HTR-8/SVneo (cell line): ENCODE results near the gene MTG1.
"Not testable (repeated sequence)": the region's sequence is repeated elsewhere in the genome, so short reads cannot be mapped to it uniquely, and the experiment has no call there.

Experiments
- DNase-seq: peaks from one replicate; pipeline ENCODE4 v3.0.0; 2011; ENCODE audit warnings: low spot score, mixed read lengths; ENCODE audit not compliant: insufficient read length
- FAIRE-seq: peaks from 2 replicates; lab custom pipeline; 2011; peaks lifted over from hg19 to GRCh38; lab: Jason Lieb, UNC

Gene MTG1

DNA sequence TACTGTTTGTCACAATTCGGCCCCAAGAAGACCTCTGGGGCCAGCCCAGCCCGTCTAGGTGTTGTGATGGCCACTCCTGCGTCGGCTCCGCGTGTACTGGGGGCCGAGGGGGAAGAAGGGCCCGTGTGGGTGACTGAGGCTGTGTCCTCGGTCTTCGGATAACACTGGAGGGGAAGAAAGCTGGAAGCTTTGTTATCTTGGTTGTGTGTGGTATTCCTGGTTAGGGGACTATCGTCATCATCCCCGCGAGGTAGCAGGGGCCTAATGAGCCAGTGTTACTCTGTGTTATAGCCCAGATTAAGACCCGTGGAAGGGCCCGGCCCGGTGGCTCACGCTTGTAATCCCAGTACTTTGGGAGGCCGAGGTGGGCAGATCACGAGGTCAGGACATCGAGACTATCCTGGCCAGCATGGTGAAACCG, 854 bp downstream of the MTG1 start:
- DNase-seq (no peak), FAIRE-seq (no peak)

GRCh38 chr10:133396035-133396624, 2.2 kb downstream of the MTG1 start:
- FAIRE-seq = no peak
- DNase-seq = no peak

DNA sequence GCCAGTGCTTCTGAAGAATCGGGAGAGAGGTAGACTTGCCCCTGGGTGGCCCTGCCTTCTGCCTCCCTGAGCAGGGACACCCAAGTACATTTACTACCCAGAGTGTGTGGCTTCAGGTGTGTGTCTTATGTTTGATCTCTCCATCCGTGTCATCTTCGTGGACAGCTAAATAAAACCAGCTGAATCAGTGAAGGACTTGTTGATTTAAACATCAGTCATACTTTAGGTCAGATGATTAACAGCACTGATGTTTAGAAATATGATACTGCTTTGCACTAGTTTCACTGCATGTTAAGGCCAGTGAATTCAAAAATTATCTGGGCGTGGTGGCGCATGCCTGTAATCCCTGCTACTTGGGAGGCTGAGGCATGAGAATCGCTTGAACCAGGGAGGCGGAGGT, 4.0 kb downstream of the MTG1 start:
- DNase-seq = no peak
- no peak for FAIRE-seq

GRCh38 chr10:133399123-133399601, 5.2 kb downstream of the MTG1 start:
- FAIRE-seq (no peak), DNase-seq (no peak)

GRCh38 chr10:133400624-133401424, 6.9 kb downstream of the MTG1 start:
- DNase-seq (no peak), FAIRE-seq (no peak)

- DNase-seq (no peak), FAIRE-seq (no peak)
These were observed 7.5 kb downstream of the MTG1 start for GRCh38 chr10:133401500-133401899.

DNA sequence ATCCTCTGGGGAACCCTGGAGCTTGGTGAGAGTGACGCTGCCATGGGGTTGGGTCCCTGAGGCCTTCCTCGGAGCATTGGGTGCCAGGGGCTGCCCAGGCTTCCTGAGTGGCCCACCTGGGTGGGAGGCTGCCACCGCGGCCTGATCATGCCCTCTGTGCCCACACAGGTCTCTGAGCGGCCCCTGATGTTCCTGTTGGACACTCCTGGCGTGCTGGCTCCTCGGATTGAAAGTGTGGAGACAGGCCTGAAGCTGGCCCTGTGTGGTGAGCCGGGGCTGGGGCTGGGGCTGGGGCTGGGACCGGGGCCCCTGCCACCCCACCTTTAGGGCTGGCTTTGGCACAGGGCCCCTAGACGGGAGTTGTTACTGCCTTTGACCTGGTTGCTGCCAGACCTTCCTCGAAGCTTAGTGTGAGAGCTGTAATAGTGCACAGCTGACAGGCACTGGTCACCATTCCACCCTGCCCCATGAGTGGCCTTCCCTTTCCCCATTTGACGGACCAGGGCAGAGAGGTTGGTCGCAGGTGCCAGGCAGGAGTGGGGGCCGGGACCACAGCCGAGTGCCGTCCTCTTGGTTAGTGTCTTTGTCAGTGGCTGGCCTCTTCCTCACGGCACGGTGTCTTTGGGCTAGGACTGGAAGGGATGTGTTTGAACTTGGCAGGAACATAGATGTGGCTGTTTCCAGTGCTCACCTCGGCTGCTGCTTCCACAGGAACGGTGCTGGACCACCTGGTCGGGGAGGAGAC, 8.2 kb downstream of the MTG1 start:
- DNase-seq (no peak), FAIRE-seq (no peak)

DNA sequence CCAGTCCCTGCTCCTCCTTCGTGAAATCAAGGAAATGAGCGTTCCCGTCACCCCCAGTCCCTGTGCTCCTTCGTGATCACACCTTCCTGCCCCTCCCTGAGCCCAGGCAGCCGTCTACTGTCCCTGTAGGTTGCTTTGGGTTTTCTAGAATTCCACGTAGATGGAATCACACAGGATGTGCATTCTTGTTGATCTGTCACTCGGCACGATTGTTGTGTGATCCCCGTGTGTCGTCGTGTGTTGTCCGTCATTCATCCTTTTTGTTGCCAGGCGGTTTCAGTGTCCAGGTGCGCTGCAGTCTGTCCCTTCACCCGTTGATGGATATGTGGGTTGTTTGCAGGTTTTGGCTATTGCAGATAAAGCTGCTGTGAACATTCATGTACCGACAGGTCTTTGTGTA, 9.4 kb downstream of the MTG1 start:
- FAIRE-seq (no peak), DNase-seq (no peak)

DNA sequence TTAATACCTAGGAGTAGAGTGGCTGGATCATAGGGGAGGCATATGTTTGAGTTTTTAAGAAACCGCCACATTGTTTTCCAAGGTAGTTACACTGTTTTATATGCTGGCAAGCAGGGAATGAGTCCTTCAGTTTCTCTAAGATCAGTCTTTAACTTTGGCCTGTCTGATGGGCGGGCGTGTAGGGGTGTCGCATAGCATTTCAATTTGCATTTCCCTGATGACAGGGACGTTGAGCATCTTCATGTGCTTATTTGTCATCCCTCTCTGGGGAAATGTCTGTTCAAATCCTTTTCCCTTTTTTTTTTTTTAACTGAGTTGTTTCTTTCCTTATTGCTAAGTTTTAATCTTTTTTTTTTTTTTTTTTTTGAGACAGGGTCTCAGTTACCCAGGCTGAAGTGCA, 9.8 kb downstream of the MTG1 start:
- DNase-seq (no peak), FAIRE-seq (no peak)

- DNase-seq = no peak
- FAIRE-seq = no peak
These were observed 11.3 kb downstream of the MTG1 start for GRCh38 chr10:133405272-133405671.

- no peak for FAIRE-seq
These were observed 12.0 kb downstream of the MTG1 start for GRCh38 chr10:133405844-133406527.

GRCh38 chr10:133411523-133412380, 17.8 kb downstream of the MTG1 start:
- DNase-seq = no peak
- no peak for FAIRE-seq

More at GRCh38 chr10:133405844-133406527, 12.0 kb downstream of the MTG1 start:
- DNase-seq = no peak

DNA sequence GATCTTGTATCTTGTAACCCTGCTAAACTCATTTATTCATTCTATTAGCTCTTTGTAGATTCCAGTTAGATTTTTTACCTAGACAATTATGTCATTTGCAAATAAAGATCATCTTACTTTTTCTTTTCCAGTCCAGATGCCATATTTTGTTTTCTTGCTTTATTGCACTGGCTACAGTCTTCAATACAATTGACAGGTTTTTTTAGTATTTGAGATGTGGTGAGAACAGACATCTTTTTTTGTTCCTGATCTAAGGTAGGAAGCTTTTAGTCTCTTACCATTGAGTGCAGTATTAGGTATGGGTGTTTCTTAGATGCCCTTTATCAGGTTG, 18.4 kb downstream of the MTG1 start:
- no peak for FAIRE-seq
- no peak for DNase-seq

GRCh38 chr10:133414401-133414800, 20.4 kb downstream of the MTG1 start:
- DNase-seq, FAIRE-seq: not testable (repeated sequence)

GRCh38 chr10:133415752-133416151, 21.8 kb downstream of the MTG1 start:
- no peak for DNase-seq
- FAIRE-seq = no peak

GRCh38 chr10:133418289-133418993, 24.5 kb downstream of the MTG1 start:
- FAIRE-seq (no peak), DNase-seq (no peak)

- DNase-seq = no peak
These were observed 25.4 kb downstream of the MTG1 start for GRCh38 chr10:133419211-133419950.

DNA sequence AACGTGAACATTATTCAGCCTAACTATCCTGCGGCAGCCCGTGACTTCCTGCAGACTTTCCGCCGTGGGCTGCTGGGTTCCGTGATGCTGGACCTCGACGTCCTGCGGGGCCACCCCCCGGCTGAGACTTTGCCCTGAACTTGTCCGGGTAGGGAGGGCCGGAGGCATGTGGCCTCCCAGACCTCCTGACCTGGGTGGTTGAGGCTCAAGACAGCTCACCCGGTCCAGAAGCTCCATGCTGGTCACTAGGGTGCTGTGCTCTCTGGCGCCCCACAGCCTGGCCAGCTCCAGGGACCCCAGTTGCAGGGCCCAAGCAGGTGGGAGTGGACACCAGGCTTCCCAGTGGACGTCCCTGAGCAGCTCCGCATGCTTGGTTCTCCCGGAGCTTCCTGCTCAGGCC, 26.1 kb downstream of the MTG1 start:
- DNase-seq = no peak
- FAIRE-seq = no peak

More at GRCh38 chr10:133419211-133419950, 25.4 kb downstream of the MTG1 start:
- no peak for FAIRE-seq
